HL-60 (cell line): ENCODE data around the gene CNTN1.

Source experiments
- DNase-seq, 2 experiments: peaks; one replicate each; pipeline ENCODE4 v3.0.0-alpha.2; 2010 to 2020; ENCODE audit warnings: low read depth in 1 of 2, low spot score in 1 of 2
- H3K27ac ChIP-seq: fragments of 250-450 bp; sonication (Bioruptor Pico); replicated peaks from 2 replicates; pipeline ENCODE4 v1.5.1; 2020; ENCODE audit warnings: mild to moderate bottlenecking, moderate library complexity
- H3K27me3 ChIP-seq: fragments of 250-450 bp; sonication (Bioruptor Pico); 2 replicates; pipeline ENCODE4 v1.5.1; 2021; ENCODE audit warnings: mild to moderate bottlenecking, moderate library complexity; ENCODE audit not compliant: insufficient read depth, poor library complexity, severe bottlenecking
- H3K4me3 ChIP-seq: replicated peaks from 2 replicates; pipeline ENCODE4 v1.5.1; 2011; ENCODE audit warnings: mild to moderate bottlenecking, control low read depth, low read length; ENCODE audit not compliant: insufficient read depth
- GABPA ChIP-seq: IDR thresholded peaks from 2 replicates; pipeline ENCODE4 v1.6.1; 2012; ENCODE audit warnings: low read depth
- POLR2AphosphoS5 ChIP-seq: IDR thresholded peaks from 2 replicates; pipeline ENCODE4 v1.6.1; 2012; ENCODE audit warnings: low read depth
- SPI1 ChIP-seq: IDR thresholded peaks from 2 replicates; pipeline ENCODE4 v1.6.1; 2012; ENCODE audit warnings: low read depth, mild to moderate bottlenecking, borderline replicate concordance
- long read RNA-seq: library from polyadenylated mRNA; unstranded; transcript quantifications from one replicate; pipeline ENCODE4 v2.0.0, GENCODE V29; 2020
- TF ChIP-seq, protein P1 (sequence below): IDR thresholded peaks from 2 replicates; pipeline ENCODE4 v1.6.1; 2012; ENCODE audit warnings: low read depth; ENCODE audit not compliant: insufficient replicate concordance
- TF ChIP-seq, protein P2 (sequence below): IDR thresholded peaks from one replicate; pipeline ENCODE4 v1.5.1; 2011; ENCODE audit warnings: low read length, control low read depth, inconsistent platforms; ENCODE audit not compliant: insufficient read depth

CNTN1 gene
- long read RNA-seq, partial matches to known transcripts = 0 of 1 reads
- long read RNA-seq, other reads (novel, unspliced or antisense) = 1 of 1 reads

DNA sequence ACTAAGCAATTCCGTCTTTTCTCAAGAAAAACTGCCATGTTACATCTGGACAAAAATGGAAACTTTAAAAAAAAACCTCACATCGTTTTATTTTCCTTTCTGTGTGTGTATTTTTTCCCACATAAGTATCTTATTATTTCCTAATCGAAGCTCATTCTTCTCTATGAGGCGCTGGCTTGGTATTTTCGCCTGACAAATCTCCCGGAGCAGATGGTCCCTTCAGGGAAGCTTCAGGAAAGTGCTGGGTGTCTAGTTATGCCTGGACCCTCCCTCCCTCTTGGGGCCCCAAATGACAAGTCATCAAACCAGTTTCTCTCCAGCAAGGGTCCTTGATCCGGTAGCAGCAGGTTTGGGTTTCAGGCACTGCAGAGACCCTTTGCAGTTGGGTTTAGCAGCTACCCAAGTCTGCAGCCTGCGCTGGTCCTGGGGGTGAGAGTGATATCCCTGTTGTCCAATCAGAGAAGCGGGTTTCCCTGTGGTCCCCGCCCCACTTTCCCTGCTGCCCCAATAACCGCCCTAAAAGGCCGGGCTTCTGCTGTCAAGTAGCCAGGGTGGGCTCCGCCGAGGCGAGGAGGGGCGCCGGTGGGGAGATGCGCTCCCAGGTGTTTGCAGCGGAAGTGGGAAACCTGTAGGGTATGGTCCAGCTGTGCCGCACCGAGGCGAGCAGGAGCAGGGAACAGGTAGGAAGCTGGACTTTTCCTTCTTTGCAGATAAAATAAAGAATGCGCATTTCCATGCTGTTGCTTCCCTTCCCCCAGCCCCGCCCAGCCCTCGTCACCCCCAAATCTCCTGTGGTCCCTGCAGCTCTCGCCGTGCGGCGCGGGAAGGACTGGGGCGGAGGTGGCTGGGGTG lies at the start of gene CNTN1:
Gene CNTN1, plus strand, starts transcription at position 527 of the 852 bp plus-strand sequence.
- H3K27me3 ChIP-seq = peaks cover 32% of the 10 kb centered on the region
- H3K4me3 ChIP-seq = no peak within 1 kb of the TSS
- TF ChIP-seq POLR2AphosphoS5 = no peak
- TF ChIP-seq, protein P1, sequence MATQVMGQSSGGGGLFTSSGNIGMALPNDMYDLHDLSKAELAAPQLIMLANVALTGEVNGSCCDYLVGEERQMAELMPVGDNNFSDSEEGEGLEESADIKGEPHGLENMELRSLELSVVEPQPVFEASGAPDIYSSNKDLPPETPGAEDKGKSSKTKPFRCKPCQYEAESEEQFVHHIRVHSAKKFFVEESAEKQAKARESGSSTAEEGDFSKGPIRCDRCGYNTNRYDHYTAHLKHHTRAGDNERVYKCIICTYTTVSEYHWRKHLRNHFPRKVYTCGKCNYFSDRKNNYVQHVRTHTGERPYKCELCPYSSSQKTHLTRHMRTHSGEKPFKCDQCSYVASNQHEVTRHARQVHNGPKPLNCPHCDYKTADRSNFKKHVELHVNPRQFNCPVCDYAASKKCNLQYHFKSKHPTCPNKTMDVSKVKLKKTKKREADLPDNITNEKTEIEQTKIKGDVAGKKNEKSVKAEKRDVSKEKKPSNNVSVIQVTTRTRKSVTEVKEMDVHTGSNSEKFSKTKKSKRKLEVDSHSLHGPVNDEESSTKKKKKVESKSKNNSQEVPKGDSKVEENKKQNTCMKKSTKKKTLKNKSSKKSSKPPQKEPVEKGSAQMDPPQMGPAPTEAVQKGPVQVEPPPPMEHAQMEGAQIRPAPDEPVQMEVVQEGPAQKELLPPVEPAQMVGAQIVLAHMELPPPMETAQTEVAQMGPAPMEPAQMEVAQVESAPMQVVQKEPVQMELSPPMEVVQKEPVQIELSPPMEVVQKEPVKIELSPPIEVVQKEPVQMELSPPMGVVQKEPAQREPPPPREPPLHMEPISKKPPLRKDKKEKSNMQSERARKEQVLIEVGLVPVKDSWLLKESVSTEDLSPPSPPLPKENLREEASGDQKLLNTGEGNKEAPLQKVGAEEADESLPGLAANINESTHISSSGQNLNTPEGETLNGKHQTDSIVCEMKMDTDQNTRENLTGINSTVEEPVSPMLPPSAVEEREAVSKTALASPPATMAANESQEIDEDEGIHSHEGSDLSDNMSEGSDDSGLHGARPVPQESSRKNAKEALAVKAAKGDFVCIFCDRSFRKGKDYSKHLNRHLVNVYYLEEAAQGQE = no peak
- no peak for TF ChIP-seq GABPA
- TF ChIP-seq, protein P2, sequence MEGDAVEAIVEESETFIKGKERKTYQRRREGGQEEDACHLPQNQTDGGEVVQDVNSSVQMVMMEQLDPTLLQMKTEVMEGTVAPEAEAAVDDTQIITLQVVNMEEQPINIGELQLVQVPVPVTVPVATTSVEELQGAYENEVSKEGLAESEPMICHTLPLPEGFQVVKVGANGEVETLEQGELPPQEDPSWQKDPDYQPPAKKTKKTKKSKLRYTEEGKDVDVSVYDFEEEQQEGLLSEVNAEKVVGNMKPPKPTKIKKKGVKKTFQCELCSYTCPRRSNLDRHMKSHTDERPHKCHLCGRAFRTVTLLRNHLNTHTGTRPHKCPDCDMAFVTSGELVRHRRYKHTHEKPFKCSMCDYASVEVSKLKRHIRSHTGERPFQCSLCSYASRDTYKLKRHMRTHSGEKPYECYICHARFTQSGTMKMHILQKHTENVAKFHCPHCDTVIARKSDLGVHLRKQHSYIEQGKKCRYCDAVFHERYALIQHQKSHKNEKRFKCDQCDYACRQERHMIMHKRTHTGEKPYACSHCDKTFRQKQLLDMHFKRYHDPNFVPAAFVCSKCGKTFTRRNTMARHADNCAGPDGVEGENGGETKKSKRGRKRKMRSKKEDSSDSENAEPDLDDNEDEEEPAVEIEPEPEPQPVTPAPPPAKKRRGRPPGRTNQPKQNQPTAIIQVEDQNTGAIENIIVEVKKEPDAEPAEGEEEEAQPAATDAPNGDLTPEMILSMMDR = no peak
- no peak for TF ChIP-seq SPI1
- no peak within 1 kb of the TSS for H3K27ac ChIP-seq
- no peak for DNase-seq

- Histone ChIP-seq H3K27me3 (peaks cover 3% of the 10 kb centered on the region), H3K4me3 (no peak overlapping the region), H3K27ac (no peak overlapping the region)
- TF ChIP-seq, protein P1 = no peak
- no peak for TF ChIP-seq SPI1
- TF ChIP-seq, protein P2 = no peak
- no peak for TF ChIP-seq POLR2AphosphoS5
- no peak for TF ChIP-seq GABPA
- DNase-seq = no peak
Measured at GRCh38 chr12:40643506-40643905, 48.7 kb upstream of the CNTN1 start.

- Histone ChIP-seq H3K27ac (no peak overlapping the region), H3K4me3 (no peak overlapping the region), H3K27me3 (peaks cover 3% of the 10 kb centered on the region)
- DNase-seq = no peak
- no peak for TF ChIP-seq GABPA
- TF ChIP-seq, protein P1 = no peak
- TF ChIP-seq POLR2AphosphoS5 = no peak
- TF ChIP-seq, protein P2 = no peak
- no peak for TF ChIP-seq SPI1
Measured at GRCh38 chr12:40643976-40644375, 48.3 kb upstream of the CNTN1 start.
